ENCODE results near the gene MYLK.

MYLK gene

DNA sequence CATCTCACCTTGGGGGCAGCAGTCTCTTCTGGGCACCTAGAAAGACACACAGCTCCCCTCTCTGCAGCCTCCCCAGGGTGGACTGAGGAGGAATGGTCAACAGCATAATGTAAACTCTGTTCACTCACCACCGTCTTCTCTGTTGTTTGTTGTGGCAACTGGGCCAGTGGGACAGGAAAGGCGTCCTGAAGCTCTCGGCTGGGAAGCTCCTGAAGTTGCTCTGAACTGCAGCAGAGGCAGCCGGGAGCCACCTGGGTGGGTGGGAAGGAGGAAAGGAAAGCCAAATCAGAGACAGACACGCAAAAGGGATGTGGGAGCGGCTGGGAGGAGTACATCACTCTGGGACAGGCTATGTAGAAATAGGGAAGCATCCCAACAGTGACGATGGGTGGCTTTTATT lies 52.7 kb downstream of the MYLK start:
- DNase-seq (ENCODE audit: low spot score), result no peak

DNA sequence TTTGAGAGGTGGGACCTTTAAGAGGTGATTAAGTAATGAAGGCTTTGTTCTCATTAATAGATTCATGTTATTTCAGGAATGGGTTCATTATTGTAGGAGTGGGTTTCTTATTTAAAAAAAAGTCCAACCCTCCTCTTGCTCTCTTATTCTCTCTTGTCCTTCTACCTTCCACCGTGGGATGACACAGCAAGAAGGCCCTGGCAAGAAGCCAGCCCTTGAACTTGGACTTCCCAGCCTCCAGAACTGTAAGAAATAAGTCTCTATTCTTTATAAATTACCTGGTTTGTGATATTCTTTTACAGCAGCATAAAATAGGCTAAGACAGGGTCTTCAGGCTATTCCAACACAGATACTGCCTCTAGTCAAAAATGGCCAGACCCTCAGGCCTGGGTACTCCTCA lies 62.2 kb downstream of the MYLK start:
- DNase-seq (ENCODE audit: low spot score), result no peak

DNA sequence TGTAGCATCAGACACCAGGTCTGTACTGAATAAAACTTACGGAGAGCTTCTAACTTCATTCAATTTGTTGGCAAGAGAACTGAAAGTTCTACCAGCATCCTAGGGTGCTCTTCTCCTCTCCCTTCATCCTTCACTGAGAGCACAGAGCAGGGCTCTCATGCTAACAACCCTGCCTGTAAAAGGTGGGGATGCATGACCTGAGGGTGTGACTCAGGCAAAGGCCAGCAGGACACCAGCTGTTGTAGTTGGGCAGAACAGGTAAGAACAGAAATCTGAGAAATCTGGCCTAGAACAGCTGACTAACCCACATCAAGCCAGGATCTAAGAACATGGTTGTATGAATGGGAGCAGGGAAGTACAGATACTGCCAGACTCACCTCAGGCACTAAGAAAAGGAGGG lies 64.2 kb downstream of the MYLK start:
- DNase-seq (ENCODE audit: low spot score), result no peak

DNA sequence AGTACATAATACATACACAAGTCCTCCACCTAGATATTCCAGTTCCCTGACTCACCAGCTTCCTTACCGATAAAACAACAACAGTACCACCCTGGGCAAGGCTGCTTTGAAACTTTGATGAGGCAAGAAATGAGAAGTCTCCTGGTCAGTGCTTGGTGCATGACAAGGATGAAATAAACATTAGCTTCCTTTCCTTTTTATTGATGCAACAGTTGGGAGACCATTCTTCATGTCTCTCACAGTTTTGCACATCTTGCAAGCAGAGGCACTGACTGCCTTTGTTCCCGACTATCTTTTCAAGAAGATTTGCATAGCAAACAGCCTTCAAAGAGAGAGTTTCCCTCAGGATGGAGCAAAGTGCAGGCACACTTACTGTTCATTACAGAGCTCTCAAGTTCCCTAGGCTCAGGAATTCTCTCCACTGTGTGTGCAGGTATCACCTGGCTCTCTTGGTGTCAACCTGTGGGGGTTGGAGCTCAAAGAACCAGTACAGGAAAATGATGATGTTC lies 65.2 kb downstream of the MYLK start:
- DNase-seq (ENCODE audit: low spot score), result peak; percentile 12

DNA sequence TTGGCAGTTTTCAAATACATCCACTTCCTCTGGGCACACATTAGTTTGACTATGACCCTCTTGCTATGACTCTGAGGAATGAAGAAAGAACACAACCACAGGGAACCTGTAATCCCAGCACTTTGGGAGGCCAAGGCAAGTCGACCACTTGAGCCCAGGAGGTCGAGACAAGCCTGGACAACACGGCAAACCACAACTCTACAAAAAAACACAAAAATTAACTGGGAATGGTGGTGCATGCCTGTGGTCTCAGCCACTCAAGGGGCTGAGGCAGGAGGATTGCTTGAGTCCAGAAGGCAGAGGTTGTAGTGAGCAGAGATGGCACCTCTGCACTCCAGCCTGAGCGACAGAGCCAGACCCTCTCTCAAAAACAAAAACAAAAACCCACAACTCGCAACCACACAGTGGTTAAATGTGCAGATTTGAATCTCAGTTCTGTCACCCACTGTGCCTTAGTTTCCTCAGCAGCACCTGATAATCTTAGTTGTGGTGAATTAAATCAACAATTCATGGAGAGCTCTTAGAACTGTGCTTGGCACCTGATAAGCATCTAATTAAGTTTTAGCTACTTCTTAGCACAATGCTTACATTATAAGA lies 65.7 kb downstream of the MYLK start:
- no peak for DNase-seq (ENCODE audit: low spot score)

DNA sequence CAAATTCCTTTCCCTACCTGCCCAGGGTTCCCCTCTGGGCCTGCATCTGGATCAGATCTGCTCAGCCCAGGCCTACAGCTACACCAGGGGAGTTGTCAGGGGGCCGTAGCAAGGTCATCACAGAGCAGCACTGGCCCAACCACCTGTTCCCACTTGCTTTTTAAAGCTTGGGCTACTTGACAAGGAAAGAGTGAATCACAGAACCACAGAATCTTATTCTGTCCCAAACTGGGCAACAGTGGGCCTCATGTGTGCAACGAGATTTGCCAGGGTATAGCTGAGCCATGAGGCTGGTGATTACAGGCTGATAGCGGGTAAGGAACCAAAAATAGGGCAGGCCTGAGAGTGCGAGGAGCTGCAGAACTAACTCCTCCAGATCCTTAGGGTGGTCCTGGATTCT lies 66.7 kb downstream of the MYLK start:
- DNase-seq (ENCODE audit: low spot score), result no peak

DNA sequence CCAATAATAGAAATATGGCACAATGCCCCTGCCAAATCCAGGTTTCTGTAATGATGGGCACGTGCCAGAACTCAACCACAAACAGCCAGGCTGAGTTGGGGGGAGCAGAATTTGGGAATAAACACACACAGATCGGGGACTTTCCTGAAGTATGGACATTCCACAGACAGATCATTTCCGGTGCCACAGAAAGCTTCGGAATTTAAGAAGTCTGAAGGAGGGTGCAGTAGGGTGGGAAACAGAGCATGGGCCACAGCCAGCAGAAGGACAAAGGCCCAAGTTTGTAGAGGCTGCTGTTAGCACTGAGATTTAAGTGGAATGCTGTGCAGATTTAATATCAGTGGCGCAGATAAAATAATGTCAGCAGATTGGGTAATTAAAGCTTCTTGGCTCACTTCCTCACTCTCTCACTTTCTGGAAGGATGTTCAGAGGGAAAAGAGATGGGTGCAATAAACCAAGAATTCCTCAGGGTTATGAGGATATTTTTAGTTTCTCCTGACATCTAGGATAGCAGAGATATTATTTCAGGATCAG lies 67.4 kb downstream of the MYLK start:
- DNase-seq (ENCODE audit: low spot score), result no peak

DNA sequence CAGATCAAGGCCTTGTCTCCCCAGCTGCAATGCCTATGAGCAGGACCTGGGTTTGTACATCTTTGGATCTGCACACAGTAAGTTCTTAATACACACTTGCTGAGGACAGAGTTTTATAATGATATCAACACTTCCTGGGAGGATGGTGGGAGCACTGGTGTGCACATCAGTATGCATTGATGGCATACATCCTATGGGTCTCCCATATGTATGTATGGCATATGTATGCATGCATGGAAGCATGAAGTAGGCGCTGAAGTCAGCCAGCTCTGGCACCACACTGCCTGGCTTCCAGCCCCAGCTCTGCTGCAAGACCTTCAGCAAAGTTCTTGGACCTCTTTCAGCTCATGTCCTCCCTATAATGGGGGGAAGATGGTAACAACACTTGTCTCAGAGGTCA lies 68.2 kb downstream of the MYLK start:
- no peak for DNase-seq (ENCODE audit: low spot score)

DNA sequence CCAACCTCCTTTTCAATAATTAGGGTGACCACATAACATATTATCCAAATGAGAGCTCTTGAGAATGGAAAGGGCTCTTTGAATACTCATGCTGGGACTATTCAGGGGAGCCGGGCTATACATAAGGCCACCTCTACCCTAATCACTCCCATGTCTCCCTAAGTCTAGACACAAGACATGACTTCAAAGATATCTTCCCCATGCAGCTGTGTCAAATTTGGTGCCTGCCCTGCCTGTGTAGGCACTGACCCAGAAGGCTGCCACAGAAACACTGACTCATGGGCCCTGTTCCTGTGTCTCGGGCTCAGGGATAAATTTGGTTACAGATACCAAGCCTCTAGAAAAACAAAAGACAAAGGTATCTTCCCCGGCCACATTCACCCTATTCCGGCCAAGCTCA lies 70.3 kb downstream of the MYLK start:
- no peak for DNase-seq (ENCODE audit: low spot score)

DNA sequence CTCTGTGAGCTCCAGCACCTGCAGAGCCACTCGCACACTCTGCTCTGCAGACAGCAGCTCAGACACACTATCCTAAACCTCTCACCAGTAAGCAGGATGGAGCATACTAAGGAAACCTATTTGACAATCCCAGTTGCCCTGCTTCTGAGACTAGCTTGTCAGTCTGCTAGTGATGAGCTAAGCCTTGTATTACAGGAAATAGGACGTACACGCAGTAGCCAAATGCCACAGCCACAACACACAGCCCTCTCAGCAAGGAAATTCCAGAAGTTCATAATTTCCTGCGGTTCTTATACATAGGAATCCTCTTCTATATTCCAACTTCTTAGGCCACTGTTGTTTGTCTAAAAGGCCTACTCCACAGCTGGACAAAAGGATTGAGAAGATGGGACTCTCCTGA lies 74.5 kb downstream of the MYLK start:
- no peak for DNase-seq (ENCODE audit: low spot score)

DNA sequence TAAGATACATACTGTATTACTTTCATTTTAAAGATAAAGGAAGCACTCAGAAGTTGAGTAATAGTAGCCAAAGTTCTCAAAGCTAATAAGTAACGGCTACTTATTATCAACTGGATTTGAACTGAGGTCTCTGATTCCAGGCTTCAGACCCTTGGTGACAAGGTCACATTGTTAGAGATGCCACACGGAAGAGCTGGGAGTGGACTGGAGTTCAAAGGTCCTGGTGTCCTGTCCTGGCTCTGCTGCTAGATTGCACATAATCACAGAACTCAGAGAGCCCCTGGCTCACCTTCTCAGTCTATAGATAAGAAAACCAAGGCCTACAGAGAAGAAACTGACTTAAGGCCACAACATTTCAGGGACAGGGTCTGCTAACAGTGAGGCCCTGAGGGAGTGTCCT lies 75.3 kb downstream of the MYLK start:
- DNase-seq (ENCODE audit: low spot score), result no peak

DNA sequence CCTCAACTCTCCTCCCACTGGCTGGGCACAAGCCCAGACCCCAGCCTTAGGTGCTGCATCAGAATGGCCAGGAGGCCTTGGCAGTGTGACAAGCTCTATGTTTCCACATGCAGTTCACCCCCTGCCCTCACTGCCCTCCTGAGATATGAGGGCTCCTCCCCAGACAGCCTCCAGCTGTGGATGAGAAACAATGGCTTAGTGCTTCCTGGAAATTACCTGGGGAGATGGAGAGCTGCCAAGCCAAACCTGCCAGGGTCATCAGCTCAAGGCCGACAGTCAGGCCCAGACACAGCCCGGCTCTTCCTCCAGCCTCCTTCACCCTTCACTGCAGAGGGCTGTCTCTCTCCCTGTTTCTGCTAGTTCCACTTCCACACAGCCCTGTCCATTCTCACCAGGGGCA lies 76.3 kb downstream of the MYLK start:
- no peak for DNase-seq (ENCODE audit: low spot score)

DNA sequence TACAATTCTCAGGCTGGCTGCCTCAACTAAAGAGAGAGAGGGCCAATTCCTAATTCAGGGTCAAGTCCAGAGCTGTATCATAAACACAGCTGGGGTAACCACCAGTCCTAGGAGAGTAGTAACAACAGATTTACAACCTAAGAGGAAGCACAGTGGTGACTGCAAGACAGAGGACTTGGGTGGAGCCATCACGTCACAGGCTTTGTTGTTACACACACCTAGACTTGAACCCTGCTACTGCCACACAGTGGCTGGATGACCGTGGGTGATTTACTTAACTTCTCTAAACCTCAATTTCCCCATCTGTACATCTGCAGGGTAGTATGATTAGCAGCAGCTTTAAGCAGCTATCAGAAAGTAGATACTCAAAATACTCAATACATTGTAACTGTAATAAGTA lies 78.6 kb downstream of the MYLK start:
- no peak for DNase-seq (ENCODE audit: low spot score)

DNA sequence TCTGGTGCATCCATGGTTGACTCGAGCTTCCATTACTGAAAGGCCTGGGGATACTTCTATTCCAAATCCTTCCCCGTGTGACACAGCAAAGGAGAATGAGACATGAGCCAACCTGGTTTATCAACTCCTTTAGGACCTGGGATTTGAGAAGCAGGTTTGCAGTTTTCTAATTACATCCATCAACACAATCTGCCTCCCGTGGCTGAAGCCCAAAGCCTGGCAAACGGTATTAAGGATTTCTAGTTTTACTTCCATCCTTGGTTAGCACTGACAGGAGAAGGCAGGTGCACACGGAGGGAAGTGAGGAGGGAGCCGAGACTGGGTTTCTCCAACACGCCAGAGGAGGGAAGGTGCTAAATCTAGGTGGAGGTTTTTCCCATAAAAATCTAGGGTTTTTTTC lies 79.0 kb downstream of the MYLK start:
- DNase-seq (ENCODE audit: low spot score), result no peak

DNA sequence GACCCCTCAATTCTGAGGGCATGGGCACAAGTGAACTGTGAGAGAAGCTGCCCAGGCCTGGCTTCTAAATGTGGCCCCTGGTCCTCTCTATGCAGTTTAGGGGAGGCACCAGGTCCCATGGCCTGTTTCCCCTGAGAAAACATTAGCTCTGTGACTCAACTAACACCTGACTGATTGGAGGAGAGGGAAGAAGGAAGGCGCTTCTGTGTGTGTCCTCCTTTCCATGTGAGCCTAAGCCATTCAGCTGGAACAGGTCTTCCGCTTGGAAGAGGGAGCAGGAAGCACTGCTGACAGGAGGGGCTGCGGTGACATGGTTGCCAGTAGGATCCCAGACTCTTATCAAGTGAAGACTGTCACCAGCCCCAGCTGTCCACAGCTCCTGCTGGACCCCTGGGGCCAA lies 79.5 kb downstream of the MYLK start:
- DNase-seq (ENCODE audit: low spot score), result no peak

DNA sequence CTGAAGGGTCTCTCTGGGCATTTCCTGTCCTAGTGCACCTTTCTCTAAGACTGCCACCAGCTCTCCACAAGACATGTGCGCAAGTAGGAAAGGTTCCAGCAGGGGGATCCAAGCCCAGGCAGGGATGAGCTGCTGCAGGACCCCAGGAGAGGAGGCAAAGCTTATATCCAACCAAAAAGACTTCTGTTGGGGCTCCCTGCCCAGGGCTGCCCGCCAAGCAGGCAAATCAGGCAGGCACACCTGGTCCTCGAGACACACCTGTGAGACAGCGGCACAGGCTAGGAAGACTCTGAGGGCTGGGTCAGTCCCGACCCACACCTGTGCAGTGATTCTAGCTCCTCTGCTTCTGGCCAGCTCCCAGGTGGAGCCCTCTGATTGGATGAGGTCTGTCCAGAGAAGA lies 80.6 kb downstream of the MYLK start:
- no peak for DNase-seq (ENCODE audit: low spot score)

DNA sequence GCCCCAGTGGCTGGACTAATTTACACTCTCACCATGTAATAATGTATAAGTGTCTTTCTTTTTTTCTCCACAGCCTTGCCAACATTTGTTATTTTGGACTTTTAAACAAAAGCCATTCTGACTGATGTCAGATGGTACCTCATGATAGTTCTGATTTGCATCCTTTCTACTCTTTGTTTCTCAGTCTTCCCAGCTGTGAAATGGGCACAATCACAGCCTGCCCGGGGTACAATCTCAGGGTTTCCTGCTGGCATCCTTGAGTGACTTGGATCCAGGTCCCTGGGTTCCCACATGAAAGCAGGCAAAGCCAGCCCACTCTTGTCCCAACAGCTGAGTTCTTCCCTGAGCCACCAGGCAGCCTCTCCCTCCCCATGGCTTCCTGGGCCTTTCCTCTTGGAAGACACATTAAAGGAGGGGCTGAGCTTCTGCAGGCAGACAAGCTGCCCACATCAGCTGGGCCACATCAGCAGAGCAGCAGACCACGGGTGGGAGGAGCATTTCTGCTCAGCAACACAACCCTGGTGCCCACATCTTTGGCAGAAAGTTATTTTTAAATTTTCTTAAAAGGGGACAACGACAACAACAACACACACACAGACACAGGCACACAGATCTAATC lies 82.0 kb downstream of the MYLK start:
- no peak for DNase-seq (ENCODE audit: low spot score)

DNA sequence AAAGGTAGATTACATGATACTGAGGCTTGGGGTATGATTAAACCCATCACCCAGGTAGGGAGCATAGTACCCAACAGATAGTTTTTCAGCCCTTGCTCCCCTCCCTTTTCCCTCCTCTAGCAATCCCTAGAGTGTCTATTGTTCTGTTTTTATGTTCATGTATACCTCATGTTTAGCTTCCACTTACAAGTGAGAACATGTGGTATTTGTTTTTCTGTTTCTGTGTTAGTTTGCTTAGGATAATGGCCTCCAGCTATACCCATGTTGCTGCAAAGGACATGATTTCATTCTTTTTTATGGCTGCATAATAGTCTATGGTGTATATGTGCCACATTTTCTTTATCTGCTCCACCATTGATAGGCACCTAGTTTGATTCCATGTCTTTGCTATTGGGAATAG lies 82.7 kb downstream of the MYLK start:
- DNase-seq (ENCODE audit: low spot score), result no peak

DNA sequence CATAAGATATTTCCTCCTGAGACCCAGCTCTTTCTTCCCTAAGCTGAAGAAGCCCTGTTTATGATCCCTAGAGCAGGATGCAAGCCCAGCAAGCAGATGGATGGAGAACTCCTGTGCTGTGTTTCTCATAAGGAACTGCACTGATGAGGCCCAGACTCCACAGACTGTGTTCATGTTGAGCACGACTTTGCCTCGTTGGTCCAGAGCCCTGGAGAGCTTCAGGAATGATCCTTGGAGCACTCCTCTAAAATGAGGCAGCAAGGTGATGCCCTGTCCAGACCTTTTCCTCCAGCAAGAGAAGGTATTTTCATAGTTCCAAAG lies 83.8 kb downstream of the MYLK start:
- DNase-seq (ENCODE audit: low spot score), result no peak

DNA sequence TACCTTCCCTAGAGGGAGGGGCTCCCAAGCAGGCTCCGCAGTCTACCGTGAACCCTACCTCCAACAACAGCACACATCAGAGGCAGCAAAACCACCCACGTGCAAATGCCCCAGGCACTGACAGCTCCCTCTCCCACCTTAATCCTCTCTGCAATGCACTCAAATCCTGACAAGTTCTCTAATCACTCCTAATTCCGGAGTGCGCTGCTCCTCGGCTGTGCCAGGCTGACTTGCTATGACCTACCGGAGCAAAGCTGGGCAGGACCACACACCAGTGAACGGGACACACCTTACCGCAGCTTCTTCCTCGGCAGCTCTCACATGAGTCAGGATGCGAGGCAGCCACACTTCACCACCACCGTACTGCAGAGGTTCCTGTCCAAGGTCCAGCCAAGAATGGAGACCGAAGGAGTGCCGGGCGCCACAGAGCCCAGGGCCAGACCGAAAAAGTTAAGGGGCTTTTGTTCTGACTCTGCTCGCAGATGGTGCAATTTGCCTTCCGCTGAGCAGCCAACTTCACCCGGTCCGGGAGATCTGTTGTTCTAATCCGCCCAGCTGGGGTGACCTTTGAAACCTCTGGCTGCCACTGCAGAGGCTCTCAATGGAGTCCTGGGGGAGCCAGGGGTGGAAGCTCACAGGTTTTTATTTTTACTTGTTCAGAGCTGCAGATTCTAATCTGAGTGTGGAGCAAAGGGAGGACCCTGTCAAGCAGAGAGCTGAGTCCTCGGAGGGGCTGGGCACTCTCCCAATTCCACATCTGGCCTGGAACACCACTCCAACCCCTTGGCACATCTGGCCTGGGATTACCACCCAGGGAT lies 84.4 kb downstream of the MYLK start:
- peak; percentile 66 for DNase-seq (ENCODE audit: low spot score)

DNA sequence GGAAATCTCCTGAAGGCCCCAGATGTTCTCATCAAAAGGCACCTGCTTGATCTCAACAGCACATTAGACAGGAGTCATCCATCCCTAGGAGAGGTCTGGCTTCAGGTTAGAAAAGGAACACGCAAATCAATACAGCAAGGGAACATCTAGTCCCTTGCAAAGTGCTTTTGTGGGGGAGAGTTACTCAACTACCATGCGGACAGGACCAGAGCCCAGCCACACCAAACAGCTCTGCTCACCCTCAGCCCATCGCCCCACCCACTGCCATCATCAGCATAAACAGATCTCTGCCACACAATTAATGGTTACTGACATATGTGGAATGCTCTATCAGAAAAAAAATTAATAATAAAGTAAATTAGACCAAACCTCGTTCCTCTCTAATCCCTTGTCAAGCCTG lies 85.6 kb downstream of the MYLK start:
- DNase-seq (ENCODE audit: low spot score), result no peak

DNA sequence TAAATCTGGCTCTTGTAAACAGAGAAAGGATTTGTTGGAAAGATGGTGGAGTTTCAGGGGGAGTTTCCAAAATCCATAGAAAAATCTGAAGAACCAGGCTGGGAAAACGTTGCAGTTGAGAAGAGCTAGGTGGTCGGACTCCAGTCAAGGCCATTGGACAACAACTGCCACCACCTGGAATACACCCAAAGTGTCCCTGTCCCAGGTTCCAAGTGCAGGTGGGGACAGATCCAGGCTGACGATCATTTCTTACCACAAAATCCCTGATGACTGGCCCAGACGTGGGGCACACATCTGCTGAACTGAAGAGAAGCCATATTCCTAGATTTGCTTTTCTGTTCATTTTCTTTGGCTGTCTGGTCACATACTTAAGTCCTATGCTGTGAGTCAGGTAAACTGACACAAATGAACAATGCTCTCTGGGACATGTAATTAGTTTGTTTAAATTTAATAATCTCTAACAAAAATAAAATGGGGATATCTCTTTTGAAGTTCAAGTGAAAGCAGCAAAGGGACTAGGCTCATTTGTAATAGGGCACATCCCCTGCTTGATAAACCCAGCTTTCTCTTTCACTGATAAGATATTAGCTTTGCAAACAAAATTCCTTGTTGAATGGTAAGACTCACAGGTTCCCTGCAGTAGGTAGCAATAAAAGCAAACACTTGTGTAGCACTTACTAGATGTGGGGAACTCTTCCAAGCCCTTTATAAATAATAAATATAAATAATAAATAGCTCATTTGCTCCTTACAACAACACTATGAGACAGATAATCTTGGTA lies 88.5 kb downstream of the MYLK start:
- DNase-seq (ENCODE audit: low spot score), result no peak

DNA sequence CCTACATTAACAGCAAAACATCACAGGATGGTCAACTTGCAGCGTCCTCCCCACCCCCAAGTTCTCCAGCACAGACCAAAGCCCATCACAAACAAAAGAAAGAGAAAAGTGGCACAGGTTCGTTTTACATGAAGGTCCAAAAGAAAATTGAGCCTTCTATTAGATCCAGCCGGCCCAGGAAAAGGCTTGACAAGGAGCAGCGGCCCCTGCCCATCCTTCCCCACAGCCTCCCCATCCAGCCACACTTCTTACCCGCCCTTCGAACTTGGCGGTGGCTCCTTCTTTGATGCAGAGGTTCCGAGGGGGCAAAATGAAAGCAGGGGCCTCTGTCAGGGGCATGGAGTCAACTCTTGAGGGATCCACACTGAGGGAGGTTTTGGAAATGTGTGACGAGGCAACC lies 90.7 kb downstream of the MYLK start:
- DNase-seq (ENCODE audit: low spot score), result no peak
